IMR-90 (cell line): Measurements from ENCODE around the gene SYNC.
"Not testable (repeated sequence)": the region's sequence is repeated elsewhere in the genome, so short reads cannot be mapped to it uniquely, and the experiment has no call there.

Source experiments
- CTCF ChIP-seq: conservative IDR thresholded peaks from 2 replicates; pipeline ENCODE4 v1.5.1; 2012; ENCODE audit warnings: mild to moderate bottlenecking, low read depth, low read length, improper control_type of control experiment
- FOS ChIP-seq: fragments of 150-350 bp; IDR thresholded peaks from 2 replicates; pipeline ENCODE4 v1.6.1; 2016; ENCODE audit warnings: low read depth, low read length
- MAZ ChIP-seq: IDR thresholded peaks from 2 replicates; pipeline ENCODE4 v1.6.1; 2012; ENCODE audit warnings: low read depth, mild to moderate bottlenecking, low read length, improper control_type of control experiment, moderate library complexity, borderline replicate concordance
- POLR2A ChIP-seq: IDR thresholded peaks from 2 replicates; pipeline ENCODE4 v1.6.1; 2012; ENCODE audit warnings: mild to moderate bottlenecking, low read depth, low read length
- RAD21 ChIP-seq: IDR thresholded peaks from 2 replicates; pipeline ENCODE4 v1.6.1; 2012; ENCODE audit warnings: low read length, improper control_type of control experiment
- RFX5 ChIP-seq: IDR thresholded peaks from 2 replicates; pipeline ENCODE4 v1.8.0; 2012; ENCODE audit warnings: low read depth, mild to moderate bottlenecking, low read length, moderate library complexity

GRCh38 chr1:32668716-32669115, 33.9 kb downstream of the SYNC start:
- not testable (repeated sequence) for TF ChIP-seq MAZ, CTCF, POLR2A, FOS, RAD21, RFX5
